Osteoblast (primary cell): Measurements from ENCODE around the gene GALNT3. TPM values are rescaled to one million over a fixed set of nuclear protein-coding genes. Genes with fewer than 3 reads are reported as not detected.

Experiments used
- DNase-seq: peaks from one replicate; pipeline ENCODE4 v3.0.0; 2011; ENCODE audit warnings: low spot score, mixed read lengths; ENCODE audit not compliant: insufficient read length; ENCODE audit errors: missing footprints
- H2AFZ ChIP-seq: 2 replicates; pipeline ENCODE4 v1.6.0; 2011; ENCODE audit warnings: mild to moderate bottlenecking, low read length
- H3K27ac ChIP-seq: 2 replicates; pipeline ENCODE4 v1.5.1; 2011; ENCODE audit warnings: mild to moderate bottlenecking, low read depth, low read length, moderate library complexity
- H3K27me3 ChIP-seq: 2 replicates; pipeline ENCODE4 v1.6.0; 2012; ENCODE audit warnings: mild to moderate bottlenecking, control low read depth, inconsistent platforms, low read length, moderate library complexity; ENCODE audit not compliant: insufficient read depth
- H3K36me3 ChIP-seq: 2 replicates; pipeline ENCODE4 v1.5.1; 2011; ENCODE audit warnings: mild to moderate bottlenecking, low read length, control low read depth, moderate library complexity; ENCODE audit not compliant: insufficient read depth
- H3K4me1 ChIP-seq: 2 replicates; pipeline ENCODE4 v1.5.1; 2011; ENCODE audit warnings: mild to moderate bottlenecking, low read length, control low read depth, moderate library complexity; ENCODE audit not compliant: insufficient read depth
- H3K4me2 ChIP-seq: 2 replicates; pipeline ENCODE4 v1.6.0; 2011; ENCODE audit warnings: mild to moderate bottlenecking, low read length; ENCODE audit not compliant: insufficient read depth
- H3K4me3 ChIP-seq: fragments of 200-600 bp; sonication (generic); 3 replicates; pipeline ENCODE4 v1.5.1; 2012; ENCODE audit warnings: mild to moderate bottlenecking, low read length, inconsistent platforms; ENCODE audit not compliant: insufficient read depth
- H3K79me2 ChIP-seq: 2 replicates; pipeline ENCODE4 v1.6.0; 2012; ENCODE audit warnings: mild to moderate bottlenecking, low read length, control low read depth, inconsistent platforms; ENCODE audit not compliant: insufficient read depth
- H3K9me3 ChIP-seq: 2 replicates; pipeline ENCODE4 v1.5.1; 2011; ENCODE audit warnings: low read depth, low read length, control low read depth
- H4K20me1 ChIP-seq: 2 replicates; pipeline ENCODE4 v1.6.0; 2012; ENCODE audit warnings: mild to moderate bottlenecking, low read length, control low read depth; ENCODE audit not compliant: insufficient read depth
- total RNA-seq: library from RNA; depleted of rRNA; stranded (reverse); fragments of >200 nt; gene quantifications from 2 replicates; pipeline ENCODE4 v1.2.3, GENCODE V29; 2012
- TF ChIP-seq, protein P1 (sequence below): IDR thresholded peaks from 2 replicates; pipeline ENCODE4 v1.5.1; 2011; ENCODE audit warnings: mild to moderate bottlenecking, low read depth, low read length, moderate library complexity; ENCODE audit errors: extremely low read depth

The GALNT3 gene
- total RNA-seq, 1 donor = 11.2 TPM

DNA sequence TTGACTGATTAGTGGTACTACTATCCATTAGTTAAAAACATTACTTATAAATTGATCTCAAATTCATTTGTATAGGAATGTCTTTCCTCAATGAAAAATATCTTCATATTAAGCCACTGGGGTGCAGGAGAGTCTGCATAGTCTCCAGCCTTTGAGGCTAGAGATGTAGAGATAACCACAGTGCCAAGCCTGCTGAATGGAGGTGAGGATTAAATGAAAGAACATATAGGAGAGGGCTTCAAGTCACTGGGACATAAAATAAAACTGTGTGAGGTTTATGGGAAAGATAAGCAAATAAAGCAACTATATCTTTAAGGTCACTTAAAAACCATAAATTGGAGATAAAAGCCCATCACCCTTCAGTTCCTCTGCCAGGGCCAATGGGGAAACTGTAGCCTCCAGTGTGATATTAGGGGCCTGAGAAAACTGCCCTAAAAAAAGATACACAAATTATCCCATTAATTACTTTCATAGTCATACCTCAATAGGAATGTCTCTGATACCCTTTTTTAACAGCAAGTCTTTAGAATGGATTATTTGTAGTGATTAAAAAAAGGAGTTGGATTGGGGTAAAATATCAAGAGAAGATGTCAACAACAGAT lies 27.6 kb downstream of the GALNT3 start:
- TF ChIP-seq, protein P1, sequence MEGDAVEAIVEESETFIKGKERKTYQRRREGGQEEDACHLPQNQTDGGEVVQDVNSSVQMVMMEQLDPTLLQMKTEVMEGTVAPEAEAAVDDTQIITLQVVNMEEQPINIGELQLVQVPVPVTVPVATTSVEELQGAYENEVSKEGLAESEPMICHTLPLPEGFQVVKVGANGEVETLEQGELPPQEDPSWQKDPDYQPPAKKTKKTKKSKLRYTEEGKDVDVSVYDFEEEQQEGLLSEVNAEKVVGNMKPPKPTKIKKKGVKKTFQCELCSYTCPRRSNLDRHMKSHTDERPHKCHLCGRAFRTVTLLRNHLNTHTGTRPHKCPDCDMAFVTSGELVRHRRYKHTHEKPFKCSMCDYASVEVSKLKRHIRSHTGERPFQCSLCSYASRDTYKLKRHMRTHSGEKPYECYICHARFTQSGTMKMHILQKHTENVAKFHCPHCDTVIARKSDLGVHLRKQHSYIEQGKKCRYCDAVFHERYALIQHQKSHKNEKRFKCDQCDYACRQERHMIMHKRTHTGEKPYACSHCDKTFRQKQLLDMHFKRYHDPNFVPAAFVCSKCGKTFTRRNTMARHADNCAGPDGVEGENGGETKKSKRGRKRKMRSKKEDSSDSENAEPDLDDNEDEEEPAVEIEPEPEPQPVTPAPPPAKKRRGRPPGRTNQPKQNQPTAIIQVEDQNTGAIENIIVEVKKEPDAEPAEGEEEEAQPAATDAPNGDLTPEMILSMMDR = no peak

DNA sequence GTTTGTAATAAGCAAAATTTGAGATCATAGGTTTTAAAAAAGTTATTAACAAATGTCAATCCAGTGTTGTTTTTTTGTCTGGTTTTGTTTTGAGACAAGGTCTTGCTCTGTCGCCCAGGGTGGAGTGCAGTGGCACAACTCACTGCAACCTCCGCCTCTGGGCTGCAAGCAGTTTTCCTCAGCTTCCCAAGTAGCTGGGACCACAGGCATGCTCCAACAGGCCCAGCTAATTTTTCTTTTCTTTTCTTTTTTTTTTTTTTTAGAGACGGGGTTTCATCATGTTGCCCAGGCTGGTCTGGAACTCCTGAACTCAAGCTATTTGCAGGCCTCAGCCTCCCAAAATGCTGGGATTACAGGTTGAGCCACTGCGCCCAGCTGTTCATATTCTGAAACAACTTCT lies 31.3 kb downstream of the GALNT3 start:
- TF ChIP-seq, protein P1 = no peak
- no peaks in the 10 kb centered on the region for H3K9me3 ChIP-seq
- no peaks in the 10 kb centered on the region for H3K36me3 ChIP-seq
- no peaks in the 10 kb centered on the region for H3K27me3 ChIP-seq
- no peak for DNase-seq
- peaks cover 18% of the 10 kb centered on the region for H3K79me2 ChIP-seq
- no peaks in the 10 kb centered on the region for H4K20me1 ChIP-seq
- no peak overlapping the region for H3K4me3 ChIP-seq
- H3K4me2 ChIP-seq = peak overlapping the region; percentile 31
- H3K27ac ChIP-seq = no peak overlapping the region
- no peak overlapping the region for H2AFZ ChIP-seq
- H3K4me1 ChIP-seq = peaks cover 9% of the 10 kb centered on the region

More for the DNA sequence above, 27.6 kb downstream of the GALNT3 start:
- no peak for DNase-seq
- no peaks in the 10 kb centered on the region for H3K9me3 ChIP-seq
- H3K27me3 ChIP-seq = no peaks in the 10 kb centered on the region
- H3K36me3 ChIP-seq = peaks cover 3% of the 10 kb centered on the region
- H3K4me1 ChIP-seq = peaks cover 4% of the 10 kb centered on the region
- H2AFZ ChIP-seq = no peak overlapping the region
- no peaks in the 10 kb centered on the region for H4K20me1 ChIP-seq
- no peak overlapping the region for H3K4me2 ChIP-seq
- H3K79me2 ChIP-seq = peaks cover 38% of the 10 kb centered on the region
- H3K27ac ChIP-seq = no peak overlapping the region
- no peak overlapping the region for H3K4me3 ChIP-seq

DNA sequence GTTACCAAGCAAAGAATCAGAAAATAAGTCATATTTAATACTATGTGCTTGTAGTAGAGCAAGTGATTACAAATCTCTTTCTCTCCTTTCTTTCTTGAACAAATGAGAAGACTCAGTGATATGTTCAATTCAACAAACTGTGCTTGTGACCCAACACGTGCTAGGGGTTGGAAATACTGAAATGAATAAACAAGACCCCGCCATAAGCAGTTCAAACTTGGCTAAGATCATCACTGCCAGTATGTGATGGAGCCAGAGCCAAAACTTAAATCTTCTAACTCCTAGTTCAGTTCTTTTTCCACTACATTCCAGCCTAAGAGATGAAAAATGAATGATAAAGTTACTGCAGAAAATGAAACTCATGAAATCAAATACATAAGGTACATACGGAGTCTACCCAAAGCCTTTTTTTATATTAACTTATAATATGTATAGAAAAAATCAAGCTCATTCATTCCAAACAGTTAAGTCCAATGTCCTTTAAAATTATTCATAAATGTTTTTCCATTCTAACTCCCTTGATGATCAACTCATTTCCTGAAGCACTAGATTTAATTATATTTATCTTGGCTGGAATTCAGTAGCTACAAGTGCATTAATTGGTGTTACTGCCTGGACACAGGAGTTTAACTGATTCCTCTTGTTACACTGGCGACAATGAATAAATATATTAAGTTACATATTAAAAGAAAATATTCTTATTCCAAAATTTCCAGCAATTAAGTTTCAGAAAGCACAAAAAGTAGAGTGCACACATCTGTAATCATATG lies 36.0 kb downstream of the GALNT3 start:
- H3K36me3 ChIP-seq = no peaks in the 10 kb centered on the region
- H4K20me1 ChIP-seq = no peaks in the 10 kb centered on the region
- H2AFZ ChIP-seq = no peak overlapping the region
- H3K4me2 ChIP-seq = no peak overlapping the region
- no peak for DNase-seq
- no peaks in the 10 kb centered on the region for H3K9me3 ChIP-seq
- H3K79me2 ChIP-seq = no peaks in the 10 kb centered on the region
- H3K27ac ChIP-seq = no peak overlapping the region
- TF ChIP-seq, protein P1 = no peak
- no peak overlapping the region for H3K4me3 ChIP-seq
- H3K27me3 ChIP-seq = no peaks in the 10 kb centered on the region
- H3K4me1 ChIP-seq = peaks cover 9% of the 10 kb centered on the region

DNA sequence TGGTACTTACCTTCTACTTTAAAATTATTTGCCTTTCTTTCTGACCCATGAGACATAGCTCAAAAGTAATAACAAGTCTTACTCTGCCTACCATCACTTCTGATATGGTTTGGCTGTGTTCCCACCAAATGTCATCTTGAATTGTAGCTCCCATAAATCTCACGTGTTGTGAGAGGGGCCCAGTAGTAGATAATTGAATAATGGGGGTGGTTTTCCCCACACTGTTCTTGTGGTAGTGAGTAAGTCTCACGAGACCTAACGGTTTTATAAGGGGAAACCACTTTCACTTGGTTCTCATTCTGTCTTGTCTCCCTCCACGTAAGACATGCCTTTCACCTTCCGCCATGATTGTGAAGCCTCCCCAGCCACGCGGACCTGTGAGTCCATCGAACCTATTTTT lies 47.5 kb downstream of the GALNT3 start:
- TF ChIP-seq, protein P1 = no peak
- no peak overlapping the region for H3K27ac ChIP-seq
- no peak for DNase-seq
- H3K79me2 ChIP-seq = no peaks in the 10 kb centered on the region
- no peak overlapping the region for H2AFZ ChIP-seq
- no peaks in the 10 kb centered on the region for H3K36me3 ChIP-seq
- no peak overlapping the region for H3K4me3 ChIP-seq
- no peak overlapping the region for H3K4me2 ChIP-seq
- H3K4me1 ChIP-seq = no peaks in the 10 kb centered on the region
- no peaks in the 10 kb centered on the region for H3K27me3 ChIP-seq
- H4K20me1 ChIP-seq = no peaks in the 10 kb centered on the region
- H3K9me3 ChIP-seq = no peaks in the 10 kb centered on the region
